DMS114 treated with DMSO at 0.1 percent for 48 hours (cell line): Measurements from ENCODE around the gene C2orf76.
"Not testable (repeated sequence)": the region's sequence is repeated elsewhere in the genome, so short reads cannot be mapped to it uniquely, and the experiment has no call there.

Experiments
- DNase-seq: peaks from one replicate; lab custom pipeline; 2025; ENCODE audit not compliant: unreplicated experiment; lab: John Stamatoyannopoulos, UW

C2orf76 gene

DNA sequence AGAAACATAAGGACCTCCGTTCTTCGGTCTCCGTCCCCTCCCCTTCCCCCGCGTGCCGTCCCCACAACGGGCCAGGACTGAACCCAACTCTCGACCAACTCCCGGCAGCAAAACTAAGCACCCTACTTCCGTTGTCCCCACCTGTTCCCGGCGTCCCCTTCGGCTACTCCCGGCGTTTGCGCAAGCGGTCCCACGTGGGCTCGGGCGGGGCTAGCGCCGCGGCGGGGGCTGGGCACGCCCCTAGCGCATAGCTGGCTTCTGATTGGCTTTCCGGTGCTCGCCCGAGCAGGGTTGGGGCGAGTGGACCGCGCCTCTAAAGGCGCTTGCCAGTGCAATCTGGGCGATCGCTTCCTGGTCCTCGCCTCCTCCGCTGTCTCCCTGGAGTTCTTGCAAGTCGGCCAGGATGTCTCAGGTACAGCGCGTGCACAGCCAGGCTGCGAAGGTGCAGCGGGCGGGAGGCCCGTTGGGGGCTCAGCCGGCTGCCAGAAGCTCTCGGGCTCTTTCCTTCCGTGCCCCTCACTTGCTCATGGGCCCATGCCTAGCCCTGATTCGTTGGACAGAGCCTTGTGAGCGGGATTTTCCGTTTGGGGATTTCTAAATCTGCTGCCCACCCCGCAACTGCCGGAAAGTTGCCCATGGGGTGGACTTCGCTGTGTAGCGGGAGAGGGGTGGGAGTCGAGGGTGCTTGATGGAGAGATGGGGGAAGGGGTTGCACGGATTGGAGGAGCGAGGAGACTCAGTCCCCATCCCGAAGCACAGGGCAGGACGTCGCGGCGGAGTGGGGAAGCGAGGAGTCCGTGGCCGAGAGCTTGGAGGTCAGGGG lies at the start of gene C2orf76, which contains the start of gene DBI:
Gene C2orf76 (minus strand): TSS at position 186 of the 823 bp plus-strand sequence. CDS start 26,875 bp downstream, outside the sequence.
Gene DBI (plus strand): TSS at position 329 of the 823 bp plus-strand sequence. CDS start 75 bp downstream, at position 404.
- DNase-seq = peak; percentile 77

DNA sequence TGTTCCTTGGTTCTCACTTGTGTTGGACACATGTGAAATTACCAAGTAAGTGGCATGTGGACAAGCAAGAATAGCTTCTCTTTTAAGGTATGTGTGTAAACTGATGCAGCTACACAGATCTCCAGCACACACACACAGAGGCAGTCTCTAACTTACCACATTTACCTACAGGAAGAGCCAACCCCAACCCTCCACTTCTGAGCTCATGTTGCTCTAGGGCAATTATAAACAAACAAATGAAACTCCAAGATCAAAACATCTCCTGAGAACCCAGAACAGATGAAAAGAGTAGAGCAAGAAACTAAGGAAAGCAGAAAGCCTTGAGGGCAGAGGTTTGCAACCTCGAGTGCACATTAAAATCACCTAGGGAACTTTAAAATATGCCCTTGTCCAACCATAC lies 49.0 kb upstream of the C2orf76 start:
- DNase-seq = no peak

DNA sequence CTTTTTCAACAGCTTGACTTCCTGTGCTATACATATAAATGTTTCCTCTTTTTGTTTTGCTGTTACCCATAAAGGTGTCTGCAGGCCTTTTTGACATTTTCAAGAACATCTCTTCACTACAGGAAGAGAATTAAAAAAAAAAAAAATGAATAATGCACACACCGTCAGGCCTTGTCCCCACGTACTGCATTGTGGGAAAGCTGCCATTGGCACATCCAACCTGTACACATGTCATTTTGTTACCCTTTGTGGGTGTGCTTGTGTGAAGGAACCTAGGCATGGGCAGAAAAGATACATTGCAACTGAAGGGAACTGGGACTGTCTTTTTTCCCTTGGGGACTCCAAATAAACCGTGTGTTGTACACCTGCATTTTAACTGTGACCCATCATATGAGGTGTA lies 48.3 kb upstream of the C2orf76 start:
- DNase-seq = no peak

GRCh38 chr2:119409506-119409905 lies 42.9 kb upstream of the C2orf76 start:
- DNase-seq = no peak

GRCh38 chr2:119408221-119408619 lies 41.6 kb upstream of the C2orf76 start:
- DNase-seq = no peak

DNA sequence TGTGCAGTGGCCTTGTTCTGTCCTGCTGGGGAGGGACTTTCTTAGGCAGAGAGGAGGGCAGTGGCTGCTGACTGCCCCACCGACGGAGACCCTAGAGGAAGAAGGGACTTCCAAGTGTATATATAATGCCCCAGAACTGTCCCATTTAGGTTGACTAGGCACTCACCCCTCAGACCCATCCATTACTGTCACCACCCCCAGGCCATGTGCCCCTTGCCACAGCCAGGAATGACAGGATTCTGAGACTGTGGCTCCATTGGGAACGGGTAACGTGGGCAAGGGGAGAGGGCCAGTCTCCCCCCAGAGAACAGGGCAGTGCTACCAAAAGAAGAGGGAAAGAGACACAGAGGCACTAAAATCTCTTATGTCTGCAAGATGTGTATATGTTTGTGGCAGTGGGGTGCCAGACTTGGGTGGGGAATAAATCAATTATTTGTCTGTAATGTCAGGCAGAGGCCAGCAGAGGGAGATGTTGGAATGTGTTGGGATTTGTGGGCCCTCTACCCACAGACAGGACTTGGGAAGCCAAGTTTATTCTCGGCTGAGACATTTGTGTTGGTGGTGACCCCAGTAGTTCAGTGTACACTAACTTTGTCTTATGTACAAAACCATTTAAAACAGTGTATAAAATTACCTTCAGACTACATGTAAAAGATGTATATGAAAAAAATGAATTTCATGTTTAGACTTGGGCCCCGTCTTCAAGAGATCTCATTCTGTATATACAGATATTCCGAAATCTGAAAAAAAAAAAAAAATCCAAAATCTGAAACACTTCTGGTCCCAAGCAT lies 41.0 kb upstream of the C2orf76 start:
- peak; percentile 23 for DNase-seq

- no peak for DNase-seq
Measured at GRCh38 chr2:119405151-119405550, 38.5 kb upstream of the C2orf76 start.

GRCh38 chr2:119403618-119404017 lies 37.0 kb upstream of the C2orf76 start:
- DNase-seq = not testable (repeated sequence)

GRCh38 chr2:119402645-119403560 lies 36.3 kb upstream of the C2orf76 start:
- no peak for DNase-seq

DNA sequence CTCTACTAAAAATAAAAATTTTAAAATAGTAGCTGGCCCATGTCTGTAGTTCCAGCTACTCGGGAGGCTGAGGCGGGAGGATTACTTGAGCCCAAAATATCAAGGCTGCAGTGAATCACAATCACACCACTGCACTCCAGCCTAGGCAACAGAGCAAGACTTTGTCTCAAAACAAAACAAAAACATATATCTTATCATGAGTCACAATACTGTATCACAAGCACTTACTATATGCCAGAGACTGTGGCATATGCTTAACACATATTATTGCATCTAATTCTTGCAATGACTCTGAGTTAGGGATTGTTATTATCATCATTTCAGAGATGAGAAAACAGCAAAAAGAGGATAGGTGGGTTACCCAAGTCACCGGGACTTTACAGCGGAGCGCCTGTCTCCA lies 35.5 kb upstream of the C2orf76 start:
- no peak for DNase-seq

- no peak for DNase-seq
Measured at GRCh38 chr2:119397196-119397595, 30.6 kb upstream of the C2orf76 start.

DNA sequence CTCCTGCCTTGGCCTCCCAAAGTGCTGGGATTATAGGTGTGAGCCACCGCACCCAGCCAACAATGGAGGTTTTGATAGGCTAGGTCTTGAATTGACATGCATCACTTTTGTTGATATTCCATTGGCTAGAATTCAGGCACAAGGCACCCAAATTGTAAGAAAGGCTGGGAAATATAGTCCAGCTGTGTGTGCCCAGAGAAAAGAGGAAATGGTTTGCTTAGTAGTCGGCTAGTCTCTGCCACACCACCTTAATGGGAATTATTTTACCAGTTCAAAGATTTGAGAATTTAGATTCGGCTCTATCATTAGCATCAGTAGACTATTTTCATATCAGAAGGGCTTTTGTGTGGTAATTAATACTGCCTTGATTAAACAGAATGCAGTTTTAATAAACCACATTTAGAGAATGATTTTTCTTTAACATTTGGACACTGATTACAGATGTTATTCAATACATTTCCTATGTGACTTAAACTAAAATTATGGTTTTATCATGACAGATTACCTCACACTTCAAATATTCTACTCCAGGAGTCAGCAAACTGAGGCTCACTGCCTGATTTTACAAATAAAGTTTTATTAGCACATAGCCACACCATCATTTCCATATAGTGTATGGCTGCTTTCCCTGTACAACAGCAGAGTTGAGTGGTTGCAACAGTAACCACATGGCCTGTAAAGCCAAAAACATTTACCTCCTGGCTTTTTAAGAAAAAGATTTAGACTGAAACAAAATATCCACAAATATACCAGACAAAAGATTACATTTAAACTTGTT lies 27.5 kb upstream of the C2orf76 start:
- DNase-seq = no peak

DNA sequence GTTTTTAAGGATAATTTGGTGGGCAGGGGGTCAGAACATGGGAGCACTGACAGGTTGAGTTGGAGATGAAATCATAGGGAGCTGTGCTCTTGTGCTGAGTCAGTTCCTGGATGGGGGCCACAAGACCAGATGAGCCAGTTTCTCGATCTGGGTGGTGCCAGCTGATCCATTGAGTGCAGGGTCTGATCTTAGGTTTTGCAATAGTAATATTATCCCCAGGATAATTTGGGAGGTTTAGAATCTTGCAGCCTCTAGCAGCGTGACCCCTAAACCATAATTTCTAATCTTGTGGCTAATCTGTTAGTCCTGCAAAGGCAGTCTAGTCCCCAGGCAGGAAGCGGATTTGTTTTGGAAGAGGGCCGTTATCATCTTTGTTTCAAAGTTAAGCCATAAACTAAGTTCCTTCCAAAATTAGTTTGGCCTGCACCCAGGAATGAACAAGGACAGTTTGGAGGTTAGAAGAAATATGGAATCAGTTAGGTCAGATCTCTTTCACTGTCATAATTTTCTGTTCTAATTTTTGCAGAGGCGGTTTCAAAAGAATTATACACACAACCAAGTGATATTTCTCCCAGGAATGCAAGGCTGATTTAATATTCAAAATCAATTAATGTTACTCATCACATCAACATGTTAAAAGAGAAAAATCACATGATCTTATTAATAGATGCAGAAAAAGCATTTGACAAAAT lies 23.1 kb upstream of the C2orf76 start:
- DNase-seq = no peak

- no peak for DNase-seq
Measured at GRCh38 chr2:119387381-119388129, 20.9 kb upstream of the C2orf76 start.

DNA sequence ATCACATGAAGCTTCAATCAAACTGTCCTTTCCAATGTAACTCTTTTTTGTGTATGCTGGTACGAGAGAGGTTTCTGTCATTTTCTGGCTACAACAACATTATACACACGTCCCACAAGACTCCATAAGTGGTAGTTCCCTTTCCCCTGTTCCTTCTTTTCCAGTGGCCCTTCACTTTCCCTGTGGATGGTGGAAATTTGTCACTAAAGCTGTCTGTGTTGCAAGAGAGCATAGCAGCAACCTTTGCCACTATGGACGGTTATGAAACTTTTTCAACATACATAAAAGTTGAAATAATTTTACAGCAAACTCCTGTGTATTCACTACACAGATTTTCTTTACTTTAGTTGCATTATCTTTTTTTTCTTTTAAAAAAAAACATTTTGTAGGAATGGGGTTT lies 18.8 kb upstream of the C2orf76 start:
- no peak for DNase-seq

- DNase-seq = no peak
Measured at GRCh38 chr2:119384971-119385370, 18.3 kb upstream of the C2orf76 start.

- no peak for DNase-seq
Measured at GRCh38 chr2:119383410-119384140, 16.9 kb upstream of the C2orf76 start.

DNA sequence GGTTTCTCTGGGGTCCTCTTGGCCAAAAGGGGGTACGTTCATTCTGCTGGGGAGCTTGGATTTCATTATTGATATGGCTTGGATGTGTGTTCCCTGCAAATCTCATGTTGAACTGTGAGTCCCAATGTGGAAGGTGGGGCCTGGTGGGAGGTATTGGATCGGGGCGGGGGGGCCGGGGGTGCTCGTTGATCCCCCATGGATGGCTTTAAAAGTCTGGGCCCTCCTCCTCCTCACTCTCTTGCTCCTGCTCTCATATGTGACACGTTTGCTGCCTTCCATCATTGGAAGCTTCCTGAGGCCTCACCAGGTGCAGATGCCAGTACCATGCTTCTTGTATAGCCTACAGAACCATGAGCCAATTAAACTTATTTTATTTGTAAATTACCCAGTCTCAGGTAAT lies 11.9 kb upstream of the C2orf76 start:
- DNase-seq = no peak
